ENCODE measurements around the gene PATJ. TPM values are rescaled to one million over a fixed set of nuclear protein-coding genes. Genes with fewer than 3 reads are reported as not detected.

PATJ gene
- total RNA-seq, 1 experiment from 2014 or later = 48.8 TPM

GRCh38 chr1:61746813-61747212 is 4.5 kb downstream of the PATJ start:
- BruUV-seq (replicated peaks) = no TSS peak
- Histone ChIP-seq H3K4me1 (ENCODE audit: control insufficient read depth in 1 of 2, insufficient read depth in 2 of 2, low read length in 2 of 2) (peaks cover 11 to 22% of the 10 kb centered on the region in 2 experiments; a peak in 2 of 4 replicates), H4K20me1 (ENCODE audit: insufficient read depth) (no peaks in the 10 kb centered on the region), H3K9me3 (ENCODE audit: control insufficient read depth in 1 of 2, insufficient read depth in 1 of 2, low read depth in 1 of 2, low read length in 2 of 2) (no peaks in the 10 kb centered on the region), H3K27me3 (ENCODE audit: insufficient read depth, low read length) (no peaks in the 10 kb centered on the region), H2AFZ (ENCODE audit: low read depth, low read length, poor library complexity, severe bottlenecking) (no peak overlapping the region), H3K9ac (ENCODE audit: low read length) (no peak overlapping the region), H3K4me2 (ENCODE audit: low read length) (0 out of 2 replicates have a peak overlapping the region, but pooled peaks have one; percentile 1), H3K36me3 (ENCODE audit: control insufficient read depth in 1 of 2, insufficient read depth in 2 of 2, low read length in 2 of 2) (no peaks in the 10 kb centered on the region), H3K79me2 (ENCODE audit: insufficient read depth, low read length) (peaks cover 78% of the 10 kb centered on the region), H3K9me2 (ENCODE audit: insufficient read depth) (no peaks in the 10 kb centered on the region), H3K27ac (ENCODE audit: low read depth, low read length) (no peak overlapping the region), H3K4me3 (replicated peaks in 1 of 2; ENCODE audit: low read depth in 1 of 2, low read length in 2 of 2) (no peak overlapping the region)
- CTCF ChIA-PET = no interaction called here
- intact Hi-C loops (cut with micrococcal nuclease) = no loop called here
- no peak for ATAC-seq
- no peak for DNase-seq (ENCODE audit: low read depth, low spot score)
- no peak for TF ChIP-seq CBX3 (IDR thresholded peaks at IDR 0.05; ENCODE audit: low read depth)
- no peak for TF ChIP-seq SRF (IDR thresholded peaks at IDR 0.05; ENCODE audit: low read depth)
- TF ChIP-seq FOSL1 (IDR thresholded peaks at IDR 0.05; ENCODE audit: low read depth) = no peak
- no peak for TF ChIP-seq SP1 (IDR thresholded peaks at IDR 0.05; ENCODE audit: low read depth)
- TF ChIP-seq EZH2 (IDR thresholded peaks at IDR 0.05) = no peak
- no peak for TF ChIP-seq SIN3A (IDR thresholded peaks at IDR 0.05; ENCODE audit: low read depth)
- TF ChIP-seq REST (IDR thresholded peaks at IDR 0.05; ENCODE audit: low read depth) = no peak
- no peak for TF ChIP-seq TCF7L2 (IDR thresholded peaks at IDR 0.05; ENCODE audit: borderline replicate concordance, extremely low read depth, insufficient read depth, insufficient read length)
- TF ChIP-seq POLR2AphosphoS5 (IDR thresholded peaks at IDR 0.05; ENCODE audit: low read depth, low read length) = no peak
- TF ChIP-seq MAX (IDR thresholded peaks at IDR 0.05) = no peak
- no peak for TF ChIP-seq POLR2A (IDR thresholded peaks at IDR 0.05; ENCODE audit: borderline replicate concordance, extremely low read depth, insufficient read depth, insufficient read length)
- TF ChIP-seq ZBTB33 (IDR thresholded peaks at IDR 0.05; ENCODE audit: extremely low read depth, insufficient replicate concordance, low read length) = no peak
- POLR2A ChIA-PET = no interaction called here
- RAD21 ChIA-PET (ENCODE audit: low non-redundant PET in 1 of 2, low total read pairs in 2 of 2, uncharacterized antibody in 2 of 2, unreplicated experiment in 2 of 2) = no interaction called here
